ENCODE data around the gene AHRR.

GRCh38 chr5:314676-315487, 6.6 kb upstream of the AHRR start:
- TF ChIP-seq CTCF (IDR thresholded peaks at IDR 0.05) (no peak), POLR2A (IDR thresholded peaks at IDR 0.05) (no peak)
